ENCODE measurements around the gene HTR2A. TPM values are rescaled to one million over a fixed set of nuclear protein-coding genes. Genes with fewer than 3 reads are reported as not detected.
"Not testable (repeated sequence)": the region's sequence is repeated elsewhere in the genome, so short reads cannot be mapped to it uniquely, and the experiment has no call there.

Gene HTR2A
- total and polyA plus RNA-seq, 4 donors, result 0.09 to 1.1 (median 0.43) TPM

DNA sequence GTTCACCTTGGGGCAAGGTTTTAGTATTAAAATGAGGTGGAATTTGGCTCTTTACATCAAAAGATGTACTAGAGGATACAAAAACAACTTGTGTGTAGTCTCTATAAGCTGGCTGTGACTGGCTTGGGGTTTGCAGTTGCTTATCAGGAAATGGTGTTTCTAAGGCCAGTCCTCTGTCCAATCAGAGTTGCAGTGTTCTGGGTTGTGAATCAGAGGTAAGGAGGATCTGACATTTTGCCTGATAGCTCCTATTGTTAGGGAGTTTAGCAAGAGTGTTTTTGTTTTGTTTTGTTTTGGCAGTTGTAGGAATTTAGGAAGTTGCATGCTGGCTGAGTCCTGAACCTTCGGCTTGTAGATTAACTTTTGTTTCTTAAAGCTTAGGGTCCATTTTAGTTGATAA lies 79.8 kb downstream of the HTR2A start:
- WGBS, 2 donors, result 38 to 48% methylated on average over 1 of the region's 1 CpG
- Histone ChIP-seq H3K27ac (ENCODE audit: low read depth in 1 of 2, low read length in 1 of 2) (no peak overlapping the region), H3K4me1 (ENCODE audit: control insufficient read depth in 5 of 5, insufficient read depth in 5 of 5, low read length in 5 of 5) (no peaks in the 10 kb centered on the region), H3K36me3 (ENCODE audit: control insufficient read depth in 4 of 4, insufficient read depth in 4 of 4, low read length in 4 of 4) (no peaks in the 10 kb centered on the region), H3K9ac (ENCODE audit: insufficient read depth in 1 of 2, low read length in 2 of 2) (no peak overlapping the region), H3K27me3 (ENCODE audit: control insufficient read depth in 3 of 3, insufficient read depth in 3 of 3, low read length in 2 of 3) (no peaks in the 10 kb centered on the region), H3K4me3 (no peak overlapping the region), H3K9me3 (ENCODE audit: control insufficient read depth in 4 of 4, insufficient read depth in 3 of 4, low read length in 3 of 4) (peaks cover 0 to 6% (median under 1%) of the 10 kb centered on the region in 4 donors)
- no peak for TF ChIP-seq CTCF (IDR thresholded peaks at IDR 0.05; ENCODE audit: control extremely low read depth, extremely low read depth)
- DNase-seq, result no peak
- no peak for ATAC-seq (ENCODE audit: insufficient read depth, low FRiP score)

GRCh38 chr13:46816371-46816770 lies 80.5 kb downstream of the HTR2A start:
- no peak for ATAC-seq (ENCODE audit: insufficient read depth, low FRiP score)
- WGBS, 2 donors, result 91% methylated on average over 1 of the region's 1 CpG

GRCh38 chr13:46812301-46812797 lies 84.5 kb downstream of the HTR2A start:
- Histone ChIP-seq H3K9me3 (ENCODE audit: control insufficient read depth in 4 of 4, insufficient read depth in 3 of 4, low read length in 3 of 4) (peaks cover 0 to 6% (median 2%) of the 10 kb centered on the region in 4 donors), H3K4me1 (ENCODE audit: control insufficient read depth in 5 of 5, insufficient read depth in 5 of 5, low read length in 5 of 5) (no peaks in the 10 kb centered on the region), H3K27me3 (ENCODE audit: control insufficient read depth in 3 of 3, insufficient read depth in 3 of 3, low read length in 2 of 3) (no peaks in the 10 kb centered on the region), H3K27ac (ENCODE audit: low read depth in 1 of 2, low read length in 1 of 2) (no peak overlapping the region), H3K9ac (ENCODE audit: insufficient read depth in 1 of 2, low read length in 2 of 2) (no peak overlapping the region), H3K36me3 (ENCODE audit: control insufficient read depth in 4 of 4, insufficient read depth in 4 of 4, low read length in 4 of 4) (no peaks in the 10 kb centered on the region), H3K4me3 (no peak overlapping the region)
- DNase-seq (no peak), ATAC-seq (ENCODE audit: insufficient read depth, low FRiP score) (no peak)
- TF ChIP-seq CTCF (IDR thresholded peaks at IDR 0.05; ENCODE audit: control extremely low read depth, extremely low read depth), result no peak

More at GRCh38 chr13:46816371-46816770, 80.5 kb downstream of the HTR2A start:
- Histone ChIP-seq H3K27ac (ENCODE audit: low read depth in 1 of 2, low read length in 1 of 2) (no peak overlapping the region), H3K4me3 (no peak overlapping the region), H3K9ac (ENCODE audit: insufficient read depth in 1 of 2, low read length in 2 of 2) (no peak overlapping the region), H3K36me3 (ENCODE audit: control insufficient read depth in 4 of 4, insufficient read depth in 4 of 4, low read length in 4 of 4) (no peaks in the 10 kb centered on the region), H3K27me3 (ENCODE audit: control insufficient read depth in 3 of 3, insufficient read depth in 3 of 3, low read length in 2 of 3) (no peaks in the 10 kb centered on the region), H3K9me3 (ENCODE audit: control insufficient read depth in 4 of 4, insufficient read depth in 3 of 4, low read length in 3 of 4) (peaks cover 0 to 6% (median 2%) of the 10 kb centered on the region in 4 donors), H3K4me1 (ENCODE audit: control insufficient read depth in 5 of 5, insufficient read depth in 5 of 5, low read length in 5 of 5) (no peaks in the 10 kb centered on the region)
- no peak for TF ChIP-seq CTCF (IDR thresholded peaks at IDR 0.05; ENCODE audit: control extremely low read depth, extremely low read depth)
- no peak for DNase-seq

GRCh38 chr13:46810440-46810839 lies 86.4 kb downstream of the HTR2A start:
- 93 to 94% methylated on average over 5 of the region's 5 CpGs for WGBS, 2 donors
- no peak for DNase-seq
- no peak overlapping the region for H3K27ac ChIP-seq (ENCODE audit: low read depth in 1 of 2, low read length in 1 of 2)
- H3K36me3 ChIP-seq (ENCODE audit: control insufficient read depth in 4 of 4, insufficient read depth in 4 of 4, low read length in 4 of 4), result no peaks in the 10 kb centered on the region
- peaks cover 0 to 6% (median 2%) of the 10 kb centered on the region in 4 donors for H3K9me3 ChIP-seq (ENCODE audit: control insufficient read depth in 4 of 4, insufficient read depth in 3 of 4, low read length in 3 of 4)
- TF ChIP-seq CTCF (IDR thresholded peaks at IDR 0.05; ENCODE audit: control extremely low read depth, extremely low read depth), result no peak
- no peaks in the 10 kb centered on the region for H3K4me1 ChIP-seq (ENCODE audit: control insufficient read depth in 5 of 5, insufficient read depth in 5 of 5, low read length in 5 of 5)
- H3K4me3 ChIP-seq, result no peak overlapping the region
- H3K27me3 ChIP-seq (ENCODE audit: control insufficient read depth in 3 of 3, insufficient read depth in 3 of 3, low read length in 2 of 3), result no peaks in the 10 kb centered on the region
- no peak for ATAC-seq (ENCODE audit: insufficient read depth, low FRiP score)
- H3K9ac ChIP-seq (ENCODE audit: insufficient read depth in 1 of 2, low read length in 2 of 2), result no peak overlapping the region

GRCh38 chr13:46804921-46805320 lies 91.9 kb downstream of the HTR2A start:
- H3K4me3 ChIP-seq; H3K36me3 ChIP-seq (ENCODE audit: control insufficient read depth in 4 of 4, insufficient read depth in 4 of 4, low read length in 4 of 4); DNase-seq; H3K9ac ChIP-seq (ENCODE audit: insufficient read depth in 1 of 2, low read length in 2 of 2); H3K9me3 ChIP-seq (ENCODE audit: control insufficient read depth in 4 of 4, insufficient read depth in 3 of 4, low read length in 3 of 4); H3K27ac ChIP-seq (ENCODE audit: low read depth in 1 of 2, low read length in 1 of 2); H3K4me1 ChIP-seq (ENCODE audit: control insufficient read depth in 5 of 5, insufficient read depth in 5 of 5, low read length in 5 of 5); H3K27me3 ChIP-seq (ENCODE audit: control insufficient read depth in 3 of 3, insufficient read depth in 3 of 3, low read length in 2 of 3); ATAC-seq (ENCODE audit: insufficient read depth, low FRiP score): not testable (repeated sequence)
- WGBS, 2 donors, result 90 to 91% methylated on average over 1 of the region's 1 CpG
